Upper lobe of left lung (tissue), 4 donors: ENCODE results near the gene DNAJC21.

Experiments used
- CTCF ChIP-seq, 6 experiments: fragments of 450-650 bp in 4 of 6; fragments of 200-600 bp in 2 of 6; sonication (generic) in 2 of 6; IDR thresholded peaks; one replicate each; pipeline ENCODE4 v1.5.1; 2016 to 2019; ENCODE audit warnings: antibody characterized with exemption in 6 of 6
- EP300 ChIP-seq, 4 donors: sonication (generic); formaldehyde crosslinking; IDR thresholded peaks; one replicate each; pipeline ENCODE4 v1.5.1; 2017; ENCODE audit warnings: antibody characterized with exemption in 4 of 4, control low read depth in 2 of 4
- POLR2A ChIP-seq, 4 donors: fragments of 450-650 bp; IDR thresholded peaks; one replicate each; pipeline ENCODE4 v1.5.1; 2016 to 2017; ENCODE audit warnings: antibody characterized with exemption in 4 of 4, mild to moderate bottlenecking in 2 of 4
- POLR2AphosphoS5 ChIP-seq, 2 donors: sonication (generic); formaldehyde crosslinking; IDR thresholded peaks; one replicate each; pipeline ENCODE4 v1.5.1; 2017; ENCODE audit warnings: antibody characterized with exemption in 2 of 2

GRCh38 chr5:34929720-34930461, 532 bp downstream of the DNAJC21 start:
- peak in 3 of 6 experiments; percentile 5 to 17 (median 15) for TF ChIP-seq CTCF (IDR thresholded peaks at IDR 0.05)
- peak; percentile 25 to 79 for TF ChIP-seq POLR2AphosphoS5 (IDR thresholded peaks at IDR 0.05)
- peak in 1 of 4 donors; percentile 19 for TF ChIP-seq EP300 (IDR thresholded peaks at IDR 0.05)
- TF ChIP-seq POLR2A (IDR thresholded peaks at IDR 0.05) = peak in 3 of 4 donors; percentile 65 to 86 (median 82)
